ENCODE results near the gene MED26.
A peak's percentile ranks its signal among the peaks of the same experiment; 100 is the strongest.

The MED26 gene

GRCh38 chr19:16586991-16587832, 40.8 kb downstream of the MED26 start:
- peak in 1 of 2 donors; percentile 36 for DNase-seq (ENCODE audit: low read depth in 2 of 2)
- no peak overlapping the region for H3K4me3 ChIP-seq (replicated peaks in 1 of 2; ENCODE audit: low read depth in 2 of 2, low read length in 2 of 2)
- no peak for TF ChIP-seq CTCF (IDR thresholded peaks at IDR 0.05; ENCODE audit: low read depth, low read length)

GRCh38 chr19:16586477-16586871, 41.5 kb downstream of the MED26 start:
- H3K4me3 ChIP-seq (replicated peaks in 1 of 2; ENCODE audit: low read depth in 2 of 2, low read length in 2 of 2): no peak overlapping the region
- no peak for DNase-seq (ENCODE audit: low read depth in 2 of 2)
- no peak for TF ChIP-seq CTCF (IDR thresholded peaks at IDR 0.05; ENCODE audit: low read depth, low read length)

- DNase-seq (ENCODE audit: low read depth in 2 of 2): no peak
- no peak overlapping the region for H3K4me3 ChIP-seq (replicated peaks in 1 of 2; ENCODE audit: low read depth in 2 of 2, low read length in 2 of 2)
- no peak for TF ChIP-seq CTCF (IDR thresholded peaks at IDR 0.05; ENCODE audit: low read depth, low read length)
Observed at GRCh38 chr19:16585808-16586476, 42.1 kb downstream of the MED26 start.

GRCh38 chr19:16585094-16585801, 42.8 kb downstream of the MED26 start:
- no peak for DNase-seq (ENCODE audit: low read depth in 2 of 2)
- no peak overlapping the region for H3K4me3 ChIP-seq (replicated peaks in 1 of 2; ENCODE audit: low read depth in 2 of 2, low read length in 2 of 2)
- no peak for TF ChIP-seq CTCF (IDR thresholded peaks at IDR 0.05; ENCODE audit: low read depth, low read length)

- no peak for TF ChIP-seq CTCF (IDR thresholded peaks at IDR 0.05; ENCODE audit: low read depth, low read length)
- no peak overlapping the region for H3K4me3 ChIP-seq (replicated peaks in 1 of 2; ENCODE audit: low read depth in 2 of 2, low read length in 2 of 2)
- peak; percentile 71 to 74 for DNase-seq (ENCODE audit: low read depth in 2 of 2)
Observed at GRCh38 chr19:16584248-16585093, 43.5 kb downstream of the MED26 start.

Measured in cardiac fibroblast (primary cell).